IPS-11a (cell line): ENCODE measurements around the gene FTO.

Experiments used
- H3K4me3 ChIP-seq: one replicate; pipeline ENCODE4 v1.5.1; 2013; ENCODE audit warnings: low read depth, low read length, control low read depth

The FTO gene

GRCh38 chr16:53991754-53992378, 287.9 kb downstream of the FTO start:
- no peak overlapping the region for H3K4me3 ChIP-seq

GRCh38 chr16:53995378-53995777, 291.4 kb downstream of the FTO start:
- H3K4me3 ChIP-seq = no peak overlapping the region

- no peak overlapping the region for H3K4me3 ChIP-seq
Measured at GRCh38 chr16:53996961-53997360, 293.0 kb downstream of the FTO start.

- no peak overlapping the region for H3K4me3 ChIP-seq
Measured at GRCh38 chr16:53998024-53998810, 294.3 kb downstream of the FTO start.

GRCh38 chr16:53998966-53999522, 295.1 kb downstream of the FTO start:
- H3K4me3 ChIP-seq = no peak overlapping the region

- no peak overlapping the region for H3K4me3 ChIP-seq
Measured at GRCh38 chr16:53999841-54000240, 295.9 kb downstream of the FTO start.

GRCh38 chr16:54000361-54000760, 296.4 kb downstream of the FTO start:
- no peak overlapping the region for H3K4me3 ChIP-seq

GRCh38 chr16:54006693-54007092, 302.7 kb downstream of the FTO start:
- no peak overlapping the region for H3K4me3 ChIP-seq

GRCh38 chr16:54007504-54007903, 303.5 kb downstream of the FTO start:
- H3K4me3 ChIP-seq = no peak overlapping the region

- H3K4me3 ChIP-seq = no peak overlapping the region
Measured at GRCh38 chr16:54009464-54010176, 305.7 kb downstream of the FTO start.

- H3K4me3 ChIP-seq = no peak overlapping the region
Measured at GRCh38 chr16:54015147-54015546, 311.2 kb downstream of the FTO start.

GRCh38 chr16:54022362-54022761, 318.4 kb downstream of the FTO start:
- no peak overlapping the region for H3K4me3 ChIP-seq

- no peak overlapping the region for H3K4me3 ChIP-seq
Measured at GRCh38 chr16:54026456-54026855, 322.5 kb downstream of the FTO start.

- no peak overlapping the region for H3K4me3 ChIP-seq
Measured at GRCh38 chr16:54027062-54027461, 323.1 kb downstream of the FTO start.

- no peak overlapping the region for H3K4me3 ChIP-seq
Measured at GRCh38 chr16:54027558-54027957, 323.6 kb downstream of the FTO start.

GRCh38 chr16:54027995-54028394, 324.0 kb downstream of the FTO start:
- H3K4me3 ChIP-seq = no peak overlapping the region

GRCh38 chr16:54030451-54030850, 326.5 kb downstream of the FTO start:
- H3K4me3 ChIP-seq = no peak overlapping the region

GRCh38 chr16:54031107-54031760, 327.3 kb downstream of the FTO start:
- no peak overlapping the region for H3K4me3 ChIP-seq

GRCh38 chr16:54033747-54034146, 329.8 kb downstream of the FTO start:
- no peak overlapping the region for H3K4me3 ChIP-seq

GRCh38 chr16:54034684-54035083, 330.7 kb downstream of the FTO start:
- H3K4me3 ChIP-seq = no peak overlapping the region

GRCh38 chr16:54040480-54040879, 336.5 kb downstream of the FTO start:
- no peak overlapping the region for H3K4me3 ChIP-seq
